GM04503 (cell line): ENCODE measurements around the gene OSGEP.
A peak's percentile ranks its signal among the peaks of the same experiment; 100 is the strongest.
"Not testable (repeated sequence)": the region's sequence is repeated elsewhere in the genome, so short reads cannot be mapped to it uniquely, and the experiment has no call there.

ENCODE experiments used
- DNase-seq: peaks from one replicate; pipeline ENCODE4 v3.0.0-alpha.2; 2012; ENCODE audit warnings: low read depth

The OSGEP gene

GRCh38 chr14:20469890-20470602 is 15.4 kb upstream of the OSGEP start:
- DNase-seq, result no peak

- no peak for DNase-seq
These were observed 14.8 kb upstream of the OSGEP start, which contains the start of gene PNP for GRCh38 chr14:20469242-20469889. TSS of gene PNP (plus strand) at chr14:20469406. CDS start at chr14:20469525, 119 bp downstream.

- DNase-seq, result no peak
These were observed 14.2 kb upstream of the OSGEP start for GRCh38 chr14:20468764-20469241.

- DNase-seq, result peak; percentile 100
These were observed 6.9 kb upstream of the OSGEP start, which contains the start of gene PIP4P1 for GRCh38 chr14:20461225-20462141. TSS of gene PIP4P1 (minus strand) at chr14:20461434. CDS start at chr14:20461325, 109 bp downstream.

GRCh38 chr14:20460458-20461224 is 6.0 kb upstream of the OSGEP start:
- no peak for DNase-seq

GRCh38 chr14:20458031-20458789 is 3.6 kb upstream of the OSGEP start:
- DNase-seq, result no peak

- no peak for DNase-seq
These were observed 2.4 kb upstream of the OSGEP start for GRCh38 chr14:20456971-20457370.

GRCh38 chr14:20455355-20456300 is 1.0 kb upstream of the OSGEP start:
- DNase-seq, result peak; percentile 65

- not testable (repeated sequence) for DNase-seq
These were observed 1.8 kb downstream of the OSGEP start for GRCh38 chr14:20452831-20453230.

GRCh38 chr14:20446889-20447288 is 7.7 kb downstream of the OSGEP start:
- no peak for DNase-seq

- DNase-seq, result not testable (repeated sequence)
These were observed 11.0 kb downstream of the OSGEP start for GRCh38 chr14:20443650-20444049.

- no peak for DNase-seq
These were observed 13.2 kb downstream of the OSGEP start for GRCh38 chr14:20441461-20441860.

- DNase-seq, result no peak
These were observed 13.7 kb downstream of the OSGEP start for GRCh38 chr14:20440882-20441281.

- DNase-seq, result no peak
These were observed 14.1 kb downstream of the OSGEP start for GRCh38 chr14:20440465-20440864.

GRCh38 chr14:20438664-20439063 is 15.9 kb downstream of the OSGEP start:
- DNase-seq, result no peak

GRCh38 chr14:20436363-20436755 is 18.3 kb downstream of the OSGEP start:
- peak; percentile 24 for DNase-seq

- no peak for DNase-seq
These were observed 18.8 kb downstream of the OSGEP start, which contains the start of gene KLHL33 for GRCh38 chr14:20435582-20436362. TSS of gene KLHL33 (minus strand) at chr14:20436166. CDS start at chr14:20435811, 355 bp downstream.

GRCh38 chr14:20434701-20435581 is 19.7 kb downstream of the OSGEP start:
- no peak for DNase-seq
